HG03159 (cell line): ENCODE measurements around the gene OR5A2.
"Not testable (repeated sequence)": the region's sequence is repeated elsewhere in the genome, so short reads cannot be mapped to it uniquely, and the experiment has no call there.

Source experiments
- ATAC-seq: cut with Tn5 transposase; IDR thresholded peaks from one replicate; pipeline ENCODE4 v1.9.1; 2021; ENCODE audit warnings: mild to moderate bottlenecking, moderate library complexity; ENCODE audit not compliant: unreplicated experiment

OR5A2 gene

GRCh38 chr11:59400461-59401261 lies 25.6 kb downstream of the OR5A2 start:
- ATAC-seq = no peak

GRCh38 chr11:59394186-59394585 lies 32.0 kb downstream of the OR5A2 start:
- no peak for ATAC-seq

- peak; percentile 96 for ATAC-seq
Observed at GRCh38 chr11:59380263-59381059, 45.8 kb downstream of the OR5A2 start.

- not testable (repeated sequence) for ATAC-seq
Observed at GRCh38 chr11:59372324-59372723, 53.9 kb downstream of the OR5A2 start.

- ATAC-seq = no peak
Observed at GRCh38 chr11:59368238-59369022, 57.8 kb downstream of the OR5A2 start.
